BJ (cell line): ENCODE measurements around the gene PARP6. TPM values are rescaled to one million over a fixed set of nuclear protein-coding genes. Genes with fewer than 3 reads are reported as not detected.

Experiments used
- CTCF ChIA-PET: fragments of 350-600 bp; formaldehyde crosslinking; extraction: SDS; loops from one replicate; lab custom pipeline; 2021; ENCODE audit warnings: antibody characterized with exemption, inconsistent platforms; lab: Yijun Ruan, JAX
- POLR2A ChIA-PET: fragments of 300-600 bp; sonication (Branson Sonifier 250); formaldehyde crosslinking; extraction: SDS; loops from one replicate; lab custom pipeline; 2021; ENCODE audit warnings: antibody characterized with exemption; lab: Charles Lee
- DNase-seq: peaks from one replicate; pipeline ENCODE4 v3.0.0-alpha.2; 2011; ENCODE audit warnings: low read depth
- H3K27me3 ChIP-seq: 2 replicates; pipeline ENCODE4 v1.6.0; 2011; ENCODE audit warnings: low read length; ENCODE audit not compliant: control insufficient read depth, insufficient read depth
- H3K36me3 ChIP-seq: 2 replicates; pipeline ENCODE4 v1.5.1; 2011; ENCODE audit warnings: low read length; ENCODE audit not compliant: control insufficient read depth, insufficient read depth
- H3K4me3 ChIP-seq: 2 replicates; pipeline ENCODE4 v1.5.1; 2011; ENCODE audit warnings: low read depth, mild to moderate bottlenecking, control low read depth, low read length
- CTCF ChIP-seq: IDR thresholded peaks from 2 replicates; pipeline ENCODE4 v1.5.1; 2011; ENCODE audit warnings: low read depth, mild to moderate bottlenecking, control low read depth, inconsistent platforms, low read length, moderate library complexity; ENCODE audit not compliant: insufficient read depth
- polyA plus RNA-seq: library from polyadenylated mRNA; depleted of rRNA; stranded (reverse); fragments of >200 nt; gene quantifications from 2 replicates; pipeline ENCODE4 v1.2.3, GENCODE V29; 2011

PARP6 gene
- polyA plus RNA-seq, 1 experiment, result 73.4 TPM

GRCh38 chr15:72231066-72231832 lies 41.1 kb downstream of the PARP6 start, which contains the start of gene PKM:
Gene PKM (minus strand): TSS chr15:72231190. CDS start chr15:72219097, 12,093 bp downstream.
- Histone ChIP-seq H3K4me3 (peak within 1 kb of the TSS; percentile 98), H3K36me3 (0 out of 2 replicates have a peak, but pooled peaks cover 2% of the 10 kb centered on the region), H3K27me3 (no peaks in the 10 kb centered on the region)
- CTCF ChIA-PET, result interaction anchor here (1.1 to 1.9 kb wide), 4 partner anchors 31 to 82 kb away, joined by 3 to 7 read pairs (median 5); no protein-coding TSS in a partner anchor
- peak; percentile 81 for DNase-seq
- TF ChIP-seq CTCF, result no peak
- POLR2A ChIA-PET, result interaction anchor here (0.6 kb wide), 1 partner anchor 9 kb away, joined by 14 read pairs; no protein-coding TSS in a partner anchor

GRCh38 chr15:72230197-72231065 lies 41.9 kb downstream of the PARP6 start:
- TF ChIP-seq CTCF, result no peak
- Histone ChIP-seq H3K4me3 (peak overlapping the region; percentile 98), H3K27me3 (no peaks in the 10 kb centered on the region), H3K36me3 (0 out of 2 replicates have a peak, but pooled peaks cover 2% of the 10 kb centered on the region)
- CTCF ChIA-PET, result interaction anchor here (0.5 to 1.9 kb wide), 5 partner anchors 27 to 83 kb away, joined by 3 to 7 read pairs (median 3); no protein-coding TSS in a partner anchor
- POLR2A ChIA-PET, result interaction anchor here (0.6 kb wide), 1 partner anchor 1397 kb away, joined by 3 read pairs; no protein-coding TSS in a partner anchor
- DNase-seq, result peak; percentile 52

GRCh38 chr15:72229947-72230196 lies 42.5 kb downstream of the PARP6 start:
- DNase-seq, result no peak
- ChIA-PET CTCF (interaction anchor here (0.9 to 1.9 kb wide), 4 partner anchors 28 to 83 kb away, joined by 3 to 7 read pairs (median 5); no protein-coding TSS in a partner anchor), POLR2A (interaction anchor here (0.6 kb wide), 1 partner anchor 1397 kb away, joined by 3 read pairs; no protein-coding TSS in a partner anchor)
- Histone ChIP-seq H3K4me3 (peak overlapping the region; percentile 98), H3K36me3 (0 out of 2 replicates have a peak, but pooled peaks cover 2% of the 10 kb centered on the region), H3K27me3 (no peaks in the 10 kb centered on the region)
- no peak for TF ChIP-seq CTCF

- no peak for TF ChIP-seq CTCF
- ChIA-PET POLR2A (interaction anchor here (0.6 kb wide), 1 partner anchor 1396 kb away, joined by 3 read pairs; no protein-coding TSS in a partner anchor), CTCF (interaction anchor here (0.9 to 1.9 kb wide), 4 partner anchors 28 to 84 kb away, joined by 3 to 7 read pairs (median 5); no protein-coding TSS in a partner anchor)
- H3K36me3 ChIP-seq, result peaks cover 3% of the 10 kb centered on the region
- no peak for DNase-seq
- peak overlapping the region; percentile 98 for H3K4me3 ChIP-seq
- H3K27me3 ChIP-seq, result no peaks in the 10 kb centered on the region
Measured at GRCh38 chr15:72229076-72229946, 43.0 kb downstream of the PARP6 start.
